C4-2B (cell line): Measurements from ENCODE around the gene LRMDA.

Source experiments
- CTCF ChIP-seq: fragments of 450-650 bp; conservative IDR thresholded peaks from 2 replicates; pipeline ENCODE4 v1.5.1; 2017; ENCODE audit warnings: mild to moderate bottlenecking
- ZFX ChIP-seq: fragments of 450-650 bp; IDR thresholded peaks from 2 replicates; pipeline ENCODE4 v1.6.1; 2017

- TF ChIP-seq CTCF (no peak), ZFX (no peak)
These were observed 120.7 kb downstream of the LRMDA start for GRCh38 chr10:75552171-75552570.
